Osteoblast (primary cell): ENCODE data around the gene PHF12. TPM values are rescaled to one million over a fixed set of nuclear protein-coding genes. Genes with fewer than 3 reads are reported as not detected.

Experiments used
- DNase-seq: peaks from one replicate; pipeline ENCODE4 v3.0.0; 2011; ENCODE audit warnings: low spot score, mixed read lengths; ENCODE audit not compliant: insufficient read length; ENCODE audit errors: missing footprints
- H2AFZ ChIP-seq: 2 replicates; pipeline ENCODE4 v1.6.0; 2011; ENCODE audit warnings: mild to moderate bottlenecking, low read length
- H3K27ac ChIP-seq: 2 replicates; pipeline ENCODE4 v1.5.1; 2011; ENCODE audit warnings: mild to moderate bottlenecking, low read depth, low read length, moderate library complexity
- H3K27me3 ChIP-seq: 2 replicates; pipeline ENCODE4 v1.6.0; 2012; ENCODE audit warnings: mild to moderate bottlenecking, control low read depth, inconsistent platforms, low read length, moderate library complexity; ENCODE audit not compliant: insufficient read depth
- H3K36me3 ChIP-seq: 2 replicates; pipeline ENCODE4 v1.5.1; 2011; ENCODE audit warnings: mild to moderate bottlenecking, low read length, control low read depth, moderate library complexity; ENCODE audit not compliant: insufficient read depth
- H3K4me1 ChIP-seq: 2 replicates; pipeline ENCODE4 v1.5.1; 2011; ENCODE audit warnings: mild to moderate bottlenecking, low read length, control low read depth, moderate library complexity; ENCODE audit not compliant: insufficient read depth
- H3K4me2 ChIP-seq: 2 replicates; pipeline ENCODE4 v1.6.0; 2011; ENCODE audit warnings: mild to moderate bottlenecking, low read length; ENCODE audit not compliant: insufficient read depth
- H3K4me3 ChIP-seq: fragments of 200-600 bp; sonication (generic); 3 replicates; pipeline ENCODE4 v1.5.1; 2012; ENCODE audit warnings: mild to moderate bottlenecking, low read length, inconsistent platforms; ENCODE audit not compliant: insufficient read depth
- H3K79me2 ChIP-seq: 2 replicates; pipeline ENCODE4 v1.6.0; 2012; ENCODE audit warnings: mild to moderate bottlenecking, low read length, control low read depth, inconsistent platforms; ENCODE audit not compliant: insufficient read depth
- H3K9me3 ChIP-seq: 2 replicates; pipeline ENCODE4 v1.5.1; 2011; ENCODE audit warnings: low read depth, low read length, control low read depth
- H4K20me1 ChIP-seq: 2 replicates; pipeline ENCODE4 v1.6.0; 2012; ENCODE audit warnings: mild to moderate bottlenecking, low read length, control low read depth; ENCODE audit not compliant: insufficient read depth
- CTCF ChIP-seq: IDR thresholded peaks from 2 replicates; pipeline ENCODE4 v1.5.1; 2011; ENCODE audit warnings: mild to moderate bottlenecking, low read depth, low read length, moderate library complexity; ENCODE audit errors: extremely low read depth
- total RNA-seq: library from RNA; depleted of rRNA; stranded (reverse); fragments of >200 nt; gene quantifications from 2 replicates; pipeline ENCODE4 v1.2.3, GENCODE V29; 2012

The PHF12 gene
- total RNA-seq, 1 donor: 26.8 TPM

GRCh38 chr17:28900986-28901726 is 50.2 kb downstream of the PHF12 start:
- no peak for TF ChIP-seq CTCF
- no peaks in the 10 kb centered on the region for H3K27me3 ChIP-seq
- no peaks in the 10 kb centered on the region for H3K9me3 ChIP-seq
- peaks cover 10% of the 10 kb centered on the region for H3K36me3 ChIP-seq
- H3K4me3 ChIP-seq: no peak overlapping the region
- DNase-seq: peak; percentile 50
- H3K27ac ChIP-seq: no peak overlapping the region
- peaks cover 28% of the 10 kb centered on the region for H3K4me1 ChIP-seq
- no peak overlapping the region for H2AFZ ChIP-seq
- peaks cover 17% of the 10 kb centered on the region for H3K79me2 ChIP-seq
- H4K20me1 ChIP-seq: peaks cover 7% of the 10 kb centered on the region
- H3K4me2 ChIP-seq: no peak overlapping the region

GRCh38 chr17:28899212-28899815 is 52.0 kb downstream of the PHF12 start:
- H3K27me3 ChIP-seq: no peaks in the 10 kb centered on the region
- H3K36me3 ChIP-seq: no peaks in the 10 kb centered on the region
- TF ChIP-seq CTCF: no peak
- no peak overlapping the region for H3K4me3 ChIP-seq
- no peak overlapping the region for H2AFZ ChIP-seq
- H3K4me2 ChIP-seq: no peak overlapping the region
- H3K4me1 ChIP-seq: peaks cover 29% of the 10 kb centered on the region
- peaks cover 26% of the 10 kb centered on the region for H3K79me2 ChIP-seq
- no peak overlapping the region for H3K27ac ChIP-seq
- H4K20me1 ChIP-seq: peaks cover 6% of the 10 kb centered on the region
- no peaks in the 10 kb centered on the region for H3K9me3 ChIP-seq
- peak; percentile 41 for DNase-seq

- no peak overlapping the region for H3K27ac ChIP-seq
- H3K36me3 ChIP-seq: no peaks in the 10 kb centered on the region
- DNase-seq: no peak
- H4K20me1 ChIP-seq: peaks cover 4% of the 10 kb centered on the region
- H3K9me3 ChIP-seq: no peaks in the 10 kb centered on the region
- no peaks in the 10 kb centered on the region for H3K27me3 ChIP-seq
- H3K79me2 ChIP-seq: peaks cover 31% of the 10 kb centered on the region
- H2AFZ ChIP-seq: peak overlapping the region; percentile 96
- H3K4me1 ChIP-seq: peaks cover 29% of the 10 kb centered on the region
- TF ChIP-seq CTCF: no peak
- no peak overlapping the region for H3K4me3 ChIP-seq
- no peak overlapping the region for H3K4me2 ChIP-seq
These were observed 52.8 kb downstream of the PHF12 start for GRCh38 chr17:28898527-28898955.

GRCh38 chr17:28897769-28898526 is 53.4 kb downstream of the PHF12 start:
- Histone ChIP-seq H3K36me3 (no peaks in the 10 kb centered on the region), H3K4me3 (peak overlapping the region; percentile 90), H3K9me3 (no peaks in the 10 kb centered on the region), H3K4me1 (peaks cover 27% of the 10 kb centered on the region), H3K27me3 (no peaks in the 10 kb centered on the region), H3K4me2 (peak overlapping the region; percentile 94), H3K27ac (peak overlapping the region; percentile 32), H4K20me1 (no peaks in the 10 kb centered on the region), H3K79me2 (peaks cover 36% of the 10 kb centered on the region), H2AFZ (peak overlapping the region; percentile 96)
- DNase-seq: peak; percentile 91
- no peak for TF ChIP-seq CTCF
